HG03159 (cell line): ENCODE measurements around the gene GBF1.

Experiments used
- ATAC-seq: cut with Tn5 transposase; IDR thresholded peaks from one replicate; pipeline ENCODE4 v1.9.1; 2021; ENCODE audit warnings: mild to moderate bottlenecking, moderate library complexity; ENCODE audit not compliant: unreplicated experiment

The GBF1 gene

DNA sequence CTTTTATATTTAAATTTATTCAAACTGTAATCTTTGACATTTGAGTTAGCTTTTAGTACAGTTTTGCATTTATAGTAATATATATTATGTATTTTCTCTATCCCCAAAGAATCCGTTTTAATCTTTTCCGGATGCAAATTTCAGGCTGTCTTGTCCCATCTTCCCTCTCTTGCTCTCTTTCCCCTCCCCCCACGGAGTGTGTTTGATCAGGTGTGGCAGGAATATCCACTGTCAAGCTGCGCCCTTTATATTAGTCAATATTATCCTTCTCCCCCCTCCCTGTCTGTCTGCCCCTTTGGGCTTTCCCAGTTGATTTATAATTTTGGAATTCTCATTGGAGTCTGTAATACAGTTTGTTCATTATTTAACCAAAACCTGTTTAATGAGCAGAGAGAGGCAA lies 19.0 kb downstream of the GBF1 start:
- no peak for ATAC-seq

DNA sequence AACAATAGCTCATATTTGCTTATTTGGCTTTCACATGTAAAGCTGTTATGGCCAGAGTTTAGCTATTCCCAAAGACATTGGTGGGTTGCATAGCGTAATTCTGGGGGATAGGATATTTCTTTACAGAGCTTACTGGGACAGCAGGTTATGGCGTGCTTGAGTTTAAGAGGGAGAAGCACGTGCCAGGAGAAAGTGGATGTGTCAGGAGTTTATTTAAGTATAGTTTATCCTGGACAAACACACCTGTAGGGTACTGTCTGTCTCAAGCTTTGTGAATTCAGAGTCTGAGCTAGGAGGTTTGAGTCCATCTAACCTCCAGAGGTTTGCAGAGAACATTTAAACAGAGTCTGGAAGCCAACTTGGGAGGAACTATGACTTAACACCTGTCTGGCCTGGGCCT lies 21.3 kb downstream of the GBF1 start:
- no peak for ATAC-seq

DNA sequence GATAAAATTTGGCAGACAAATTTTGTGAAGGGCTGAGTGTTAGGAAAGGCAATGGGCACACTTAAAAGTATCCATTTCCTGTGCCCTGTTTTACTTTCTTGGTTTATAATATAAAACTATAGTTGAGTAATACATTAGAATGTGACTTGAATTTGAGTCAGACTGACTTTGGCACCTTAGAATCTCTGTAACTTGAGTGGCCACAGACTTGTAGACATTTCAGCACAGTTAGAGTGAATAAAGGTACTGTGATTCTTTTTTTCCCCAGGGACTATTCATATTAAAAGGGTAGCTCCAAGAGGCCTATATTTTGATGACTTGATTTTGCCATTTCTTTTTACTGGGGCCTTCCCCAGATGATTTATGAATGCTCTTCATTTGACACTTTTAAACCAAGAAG lies 22.4 kb downstream of the GBF1 start:
- ATAC-seq: no peak

DNA sequence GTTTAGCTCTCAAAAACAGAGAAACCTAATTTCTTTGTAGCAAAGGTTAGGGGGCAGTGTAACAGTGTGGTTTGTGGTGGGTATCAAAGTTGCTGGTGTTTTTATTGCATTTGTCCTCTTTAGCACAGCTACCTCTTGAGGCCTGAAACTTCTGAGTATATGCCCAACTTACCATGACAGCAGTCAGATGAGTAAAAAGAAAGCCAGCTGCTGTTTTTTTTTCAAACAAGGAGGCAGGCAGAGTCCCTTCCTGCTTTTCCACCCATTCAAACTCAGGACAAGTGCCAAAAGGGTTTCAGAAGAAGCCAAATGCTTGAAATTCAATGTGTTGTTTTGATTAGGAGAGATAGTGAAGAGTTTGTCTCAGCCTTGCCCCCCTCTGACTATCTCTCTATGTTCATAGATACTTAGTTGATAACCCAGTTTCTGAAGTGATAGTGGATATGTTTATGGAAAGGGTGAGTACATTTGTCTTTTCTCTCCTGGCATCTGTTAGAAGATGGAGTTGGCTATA lies 23.1 kb downstream of the GBF1 start:
- ATAC-seq: no peak

DNA sequence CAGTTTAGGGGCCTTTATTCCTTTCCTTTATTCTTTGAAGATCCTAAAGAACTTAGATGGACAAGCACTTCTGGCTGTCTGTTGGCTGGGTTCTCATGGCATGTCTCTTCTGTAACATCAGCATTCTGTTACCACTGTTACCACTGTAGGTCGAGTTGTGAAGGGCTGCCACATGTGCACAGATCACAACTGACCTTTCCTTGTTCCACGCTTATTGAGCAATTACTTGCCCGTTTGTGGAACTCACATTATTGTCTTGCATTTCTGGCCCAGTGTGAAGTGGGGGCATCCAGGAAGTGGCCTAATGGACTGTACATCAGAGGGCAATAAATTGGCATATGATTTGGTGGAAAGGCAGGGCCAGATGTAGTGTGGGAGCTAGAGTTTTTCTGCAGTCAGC lies 23.7 kb downstream of the GBF1 start:
- no peak for ATAC-seq

DNA sequence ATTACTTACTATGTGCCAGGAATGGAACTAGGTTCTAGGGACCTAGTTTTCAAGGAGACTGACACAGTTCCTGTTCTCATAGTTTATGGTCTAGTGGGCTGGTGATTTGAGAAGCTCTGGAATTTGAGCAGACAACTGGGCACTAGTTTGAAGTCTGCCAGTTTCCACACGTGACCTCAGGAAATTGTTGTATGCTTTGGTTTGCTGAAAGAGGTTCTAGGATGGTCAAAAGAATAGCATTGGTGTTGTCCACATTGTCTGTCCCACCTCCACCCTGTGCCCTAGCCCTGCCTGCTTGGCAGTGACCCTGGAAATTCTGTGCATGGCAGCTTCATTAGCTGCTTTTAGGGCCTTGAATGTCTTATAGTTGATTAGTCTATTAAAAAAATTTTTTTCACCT lies 28.7 kb downstream of the GBF1 start:
- ATAC-seq: no peak

DNA sequence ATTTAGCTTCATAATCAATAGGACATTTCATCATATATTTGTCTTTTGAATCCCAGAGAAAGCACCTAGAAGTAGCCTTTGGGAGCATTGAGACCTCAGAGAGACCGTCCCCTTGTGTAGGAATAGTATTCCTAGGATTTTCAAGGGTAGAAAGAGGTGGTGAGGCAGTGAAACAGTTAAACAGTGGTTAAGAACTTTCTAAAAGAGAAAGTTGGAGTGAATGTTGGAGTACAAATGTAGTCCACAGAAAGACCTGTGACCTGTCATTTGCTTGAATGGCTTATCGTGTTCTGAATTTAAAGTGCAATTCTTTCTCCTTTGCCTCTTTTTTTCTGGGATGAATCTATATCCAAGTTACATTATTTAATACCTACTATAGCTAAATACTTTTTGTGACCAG lies 30.0 kb downstream of the GBF1 start:
- ATAC-seq: no peak

DNA sequence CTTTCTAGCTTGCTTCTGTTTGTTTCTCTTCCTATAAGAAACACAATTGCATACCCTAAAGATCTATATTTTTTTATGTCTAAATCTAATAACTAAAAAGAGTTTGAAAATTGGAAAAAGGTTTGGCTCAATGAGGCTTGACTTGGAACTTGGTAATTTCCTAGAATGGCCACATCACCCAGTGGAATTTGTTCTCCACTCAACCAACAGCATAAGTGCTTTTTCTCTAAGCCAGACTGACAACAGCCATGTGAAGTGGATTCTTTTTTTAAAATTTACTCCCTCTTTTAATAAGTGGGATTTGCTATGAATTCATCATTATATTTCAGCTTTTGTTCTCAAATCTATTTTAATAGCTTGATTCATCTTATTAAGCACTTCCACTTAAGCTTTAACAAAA lies 33.8 kb downstream of the GBF1 start:
- no peak for ATAC-seq

DNA sequence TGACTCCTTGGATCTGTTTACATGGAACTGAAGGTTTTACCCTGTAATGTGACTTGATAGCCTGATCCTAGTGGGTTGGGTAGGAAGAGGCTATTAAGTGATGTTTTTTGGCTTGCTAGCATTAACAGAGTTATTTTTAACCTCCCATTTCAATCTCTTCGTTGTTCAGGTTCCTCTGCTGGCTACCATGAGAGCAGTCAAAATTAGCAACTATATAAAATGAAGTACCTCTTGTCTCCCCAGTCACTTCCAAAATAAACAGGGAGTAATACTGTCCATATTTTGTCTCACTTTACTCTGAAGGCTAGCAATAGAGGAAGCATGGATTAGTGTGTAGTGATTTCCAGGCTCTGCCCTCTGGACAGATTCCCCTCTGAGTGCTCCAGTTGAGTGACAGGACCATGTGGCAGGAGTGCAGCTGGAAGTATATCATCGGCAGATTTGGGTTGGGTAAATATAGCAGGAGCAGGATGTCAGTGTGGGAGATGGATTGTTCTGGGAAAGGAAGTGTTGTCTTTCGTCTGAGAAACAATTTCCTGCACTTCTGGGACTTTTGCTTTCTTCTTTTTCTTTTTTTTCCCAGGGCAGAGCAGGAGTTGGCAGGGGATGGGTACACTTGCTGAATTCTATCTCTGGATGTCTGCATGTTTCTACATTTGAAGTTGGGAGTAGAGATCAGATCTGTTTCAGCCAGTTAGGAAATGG lies 35.2 kb downstream of the GBF1 start:
- no peak for ATAC-seq

DNA sequence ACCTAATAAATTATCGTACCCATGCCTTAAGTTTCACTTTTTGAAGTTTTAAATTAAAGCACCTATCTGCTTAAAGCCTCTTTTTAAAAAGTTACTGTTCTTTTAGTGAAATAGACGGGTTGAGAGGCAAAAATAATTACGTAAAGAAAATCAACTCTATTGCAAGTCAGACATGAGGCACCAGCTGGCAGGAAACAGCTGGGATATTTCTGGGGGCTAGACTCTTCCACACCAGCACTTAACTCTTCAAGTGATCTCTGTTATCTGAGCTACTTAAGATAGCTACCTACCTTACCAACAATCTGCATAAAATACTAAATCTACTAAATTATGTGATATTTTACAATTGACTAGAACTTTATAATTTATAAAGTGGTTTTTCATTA lies 35.8 kb downstream of the GBF1 start:
- ATAC-seq: no peak

DNA sequence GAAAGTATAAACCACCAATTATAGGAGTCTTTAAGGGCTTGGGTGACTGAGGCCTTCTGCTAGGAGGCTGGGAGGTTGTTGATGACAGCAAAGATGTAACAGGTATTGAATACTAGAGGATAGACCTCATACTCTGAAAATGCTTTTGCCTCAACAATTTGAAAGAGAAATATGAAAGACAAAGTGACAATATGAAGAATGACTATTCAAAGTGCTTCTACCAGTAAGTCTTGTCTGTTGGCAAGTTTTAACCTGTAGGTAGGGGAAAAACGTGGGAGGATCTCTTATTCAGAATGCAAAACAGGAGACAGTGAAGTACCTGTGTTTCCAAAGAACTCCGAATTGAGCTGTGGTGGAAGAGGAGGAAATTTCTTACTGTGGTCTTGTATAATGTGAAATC lies 38.2 kb downstream of the GBF1 start:
- no peak for ATAC-seq

DNA sequence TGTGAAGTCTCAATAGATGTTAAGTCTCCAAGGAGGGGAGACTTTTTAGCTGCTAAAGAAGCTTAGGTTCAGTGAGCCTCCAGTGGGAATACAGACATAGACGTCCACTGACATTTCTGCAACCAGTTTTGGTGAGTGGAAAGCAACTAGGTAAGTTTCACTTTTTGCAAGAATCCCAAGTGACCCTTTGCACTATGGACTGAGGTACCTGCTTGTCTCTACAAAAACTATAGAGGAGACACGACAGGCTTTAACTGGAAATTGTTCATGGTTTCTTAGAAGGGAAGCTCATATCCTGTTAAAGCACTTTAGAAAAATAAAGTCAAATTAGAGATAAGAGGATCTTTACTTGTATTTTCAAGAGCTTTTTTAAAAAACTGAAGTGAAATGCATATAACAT lies 38.6 kb downstream of the GBF1 start:
- ATAC-seq: no peak

DNA sequence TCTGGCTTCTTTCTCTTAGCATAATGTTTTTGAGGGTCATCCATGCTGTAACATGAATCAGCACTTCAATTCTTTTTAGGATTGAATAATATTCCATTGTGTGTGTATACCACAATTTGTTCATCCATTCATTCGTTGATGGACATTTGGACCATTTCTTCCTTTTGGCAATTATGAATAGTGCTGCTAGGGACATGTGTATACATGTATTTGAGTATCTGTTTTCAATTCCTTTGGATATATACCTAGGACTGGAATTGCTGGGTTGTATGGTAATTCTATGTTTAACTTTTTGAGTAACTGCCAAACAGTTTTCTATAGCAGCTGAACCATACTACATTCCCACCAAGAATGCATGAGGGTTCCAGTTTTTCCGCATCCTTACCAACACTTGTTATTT lies 39.2 kb downstream of the GBF1 start:
- ATAC-seq: no peak

DNA sequence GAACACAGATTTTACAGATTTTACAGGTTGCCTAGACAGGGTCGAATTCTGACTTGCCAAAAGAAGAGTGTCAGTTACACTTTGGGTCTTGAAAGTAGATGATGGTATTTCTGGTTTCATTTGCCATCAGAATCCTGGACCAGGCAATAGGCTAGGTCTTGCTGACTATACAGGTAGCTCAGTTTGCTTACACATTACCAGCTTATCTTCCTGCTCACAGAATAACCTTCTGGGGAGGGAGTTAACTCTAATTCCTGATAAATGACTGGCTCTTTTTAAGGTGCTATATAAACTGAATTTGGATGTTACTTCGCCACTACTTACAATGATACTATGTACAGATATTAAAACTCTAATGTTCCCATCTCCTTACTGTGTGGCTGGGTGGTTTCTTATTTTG lies 39.8 kb downstream of the GBF1 start:
- no peak for ATAC-seq

DNA sequence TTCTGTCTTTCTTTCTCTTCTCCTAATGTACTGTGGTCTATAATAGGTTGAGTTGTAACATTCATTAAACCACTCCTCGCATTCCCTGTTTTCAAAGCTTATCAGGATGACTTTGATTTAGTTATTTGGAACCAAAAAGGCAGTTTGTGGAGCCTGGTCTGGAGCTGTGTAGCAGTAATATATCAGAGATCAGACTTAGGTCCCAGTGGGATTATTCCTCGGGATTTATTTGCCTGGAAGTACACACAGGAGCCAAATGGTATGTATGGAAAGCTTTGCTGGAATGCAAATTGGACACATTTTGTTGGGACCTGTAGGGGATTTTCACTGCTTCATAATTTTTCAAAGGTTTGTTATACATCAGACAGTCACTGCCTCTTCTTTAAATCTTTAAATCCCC lies 40.9 kb downstream of the GBF1 start:
- no peak for ATAC-seq

DNA sequence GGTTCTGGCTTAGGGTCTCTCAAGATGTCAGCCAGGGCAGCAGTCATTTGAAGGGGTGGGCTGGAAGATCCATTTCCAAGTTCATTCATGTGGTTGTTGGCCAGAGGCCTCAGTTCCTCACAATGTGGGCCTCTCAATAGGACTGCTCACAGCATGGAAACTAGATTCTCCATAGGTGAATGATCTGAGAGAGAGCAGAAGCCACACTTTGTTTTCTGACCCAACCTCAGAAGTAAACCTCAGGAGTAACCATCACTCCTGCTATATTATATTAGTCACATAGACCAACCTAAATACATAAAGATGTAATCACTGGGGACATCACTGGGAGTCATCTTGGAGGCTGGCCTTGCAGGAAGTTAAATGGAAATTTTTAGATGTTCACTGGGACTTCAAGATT lies 42.2 kb downstream of the GBF1 start:
- no peak for ATAC-seq

DNA sequence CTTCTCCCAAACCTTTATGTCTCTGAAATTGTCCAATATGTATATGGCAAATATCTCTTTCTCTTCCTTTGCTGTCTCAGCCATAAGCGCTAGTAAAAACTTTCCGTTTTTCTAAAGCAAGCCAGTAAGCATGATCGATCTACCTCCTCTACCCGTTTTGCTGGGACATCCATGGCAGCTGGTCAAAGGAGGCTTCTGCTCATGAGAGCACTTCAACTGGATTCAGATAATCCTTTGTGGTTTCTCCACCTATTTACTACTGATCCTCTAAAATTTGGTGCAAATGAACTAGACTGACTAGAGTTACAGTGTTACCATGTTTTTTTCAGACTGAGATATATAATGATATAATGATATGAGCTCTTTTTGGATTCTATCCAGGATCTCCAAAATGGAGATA lies 42.7 kb downstream of the GBF1 start:
- no peak for ATAC-seq

DNA sequence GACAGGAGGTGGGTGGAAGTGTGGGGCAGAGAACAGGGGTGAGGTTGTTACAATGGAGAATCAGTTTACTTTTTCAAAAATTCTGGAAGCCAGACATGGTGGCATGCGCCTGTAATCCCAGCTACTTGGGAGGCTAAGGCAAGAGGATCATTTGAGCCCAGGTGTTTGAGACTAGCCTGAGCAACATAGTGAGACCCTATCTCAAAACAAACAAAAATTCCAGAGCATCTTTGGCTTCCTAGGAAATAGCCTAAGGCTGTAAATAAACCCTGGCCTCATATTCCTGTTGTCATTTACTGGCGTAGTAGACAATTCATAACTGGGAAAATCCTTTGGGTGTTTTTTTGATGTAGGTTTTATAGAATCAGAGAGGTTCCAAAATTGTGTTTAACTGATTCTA lies 44.0 kb downstream of the GBF1 start:
- no peak for ATAC-seq

DNA sequence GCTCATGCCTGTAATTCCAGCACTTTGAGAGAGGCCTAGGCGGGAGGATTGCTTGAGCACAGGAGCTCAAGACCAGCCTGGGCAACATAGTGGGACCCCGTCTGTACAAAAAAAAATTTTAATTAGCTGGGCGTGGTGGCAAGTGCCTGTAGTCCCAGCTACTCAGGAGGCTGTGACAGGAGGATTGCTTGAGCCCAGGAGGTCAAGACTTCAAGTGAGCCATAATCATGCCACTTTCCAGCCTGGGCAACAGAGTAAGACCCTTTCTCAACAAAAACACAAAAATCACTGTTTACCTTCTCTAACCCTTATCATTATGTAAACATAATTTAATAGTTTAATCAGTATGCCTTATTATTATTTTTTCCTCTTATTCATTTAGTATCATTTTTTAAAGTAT lies 44.5 kb downstream of the GBF1 start:
- ATAC-seq: no peak

DNA sequence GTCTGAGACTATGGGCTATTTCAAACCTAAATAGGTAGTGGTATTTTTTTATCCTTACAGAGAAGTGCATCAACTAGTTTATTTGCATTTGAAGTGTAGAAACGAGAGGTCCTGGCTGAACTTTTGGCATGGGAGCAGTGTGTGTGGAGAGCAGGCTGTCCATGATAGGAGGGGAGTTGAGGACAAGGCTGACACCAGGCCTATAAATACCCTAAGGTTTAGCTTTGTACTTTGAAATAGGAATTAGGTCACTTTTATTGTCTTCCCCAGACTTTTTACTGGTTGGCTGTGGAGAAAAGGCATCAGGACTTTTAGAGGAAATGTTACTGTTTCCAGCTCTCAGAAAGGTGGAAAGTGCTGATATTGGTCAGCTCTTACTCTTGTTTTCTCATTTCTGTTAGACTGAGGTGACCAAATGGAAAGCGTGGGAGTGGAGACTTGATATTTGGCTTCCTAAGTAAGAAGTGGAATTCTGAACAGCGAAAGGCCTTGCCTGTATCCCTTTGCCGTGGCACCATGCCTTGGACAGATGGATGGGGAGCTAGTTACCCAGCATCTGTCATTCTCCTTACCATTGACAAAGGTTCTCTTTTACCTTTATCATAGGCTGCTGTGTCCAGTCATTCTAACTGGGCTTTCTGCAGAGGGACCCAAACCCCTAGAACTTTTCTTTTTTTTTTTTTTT lies 46.0 kb downstream of the GBF1 start:
- ATAC-seq: no peak

DNA sequence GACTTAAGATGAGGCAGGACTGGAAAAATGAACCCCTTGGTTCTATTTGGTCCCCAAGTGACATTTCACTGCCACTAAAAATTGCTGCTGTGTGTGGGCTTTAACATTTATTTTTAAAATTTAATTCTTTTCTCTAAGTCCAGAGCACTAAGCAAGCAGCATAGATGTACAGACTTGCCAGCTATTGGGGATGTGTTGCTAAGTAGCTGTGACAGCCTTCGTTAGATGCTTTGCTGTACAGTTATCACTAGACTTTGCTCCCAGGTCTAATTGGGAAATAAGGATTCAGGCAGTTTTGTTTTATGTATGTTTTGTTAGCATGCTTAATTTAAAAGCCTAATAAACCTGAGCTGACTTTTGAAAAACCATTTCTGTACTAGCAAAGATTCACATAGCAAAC lies 51.8 kb downstream of the GBF1 start:
- no peak for ATAC-seq

DNA sequence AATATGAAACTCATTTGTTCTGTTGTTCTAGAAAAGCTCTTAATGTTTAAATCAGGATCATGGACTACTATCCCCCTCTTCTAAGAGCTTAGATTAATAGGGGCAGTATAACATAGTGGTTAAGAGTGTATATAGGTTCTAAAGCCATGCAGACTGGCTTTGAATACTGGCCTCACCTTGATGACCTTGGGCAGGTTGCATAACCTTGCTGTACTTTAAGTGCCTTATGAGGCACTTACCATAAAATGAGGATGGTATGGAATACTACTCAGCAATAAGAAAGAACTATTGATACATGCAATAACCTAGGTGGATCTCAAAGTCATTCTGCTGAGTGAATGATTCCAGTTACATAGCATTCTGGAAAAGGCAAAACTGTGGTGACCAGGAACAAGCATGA lies 53.6 kb downstream of the GBF1 start:
- ATAC-seq: no peak

DNA sequence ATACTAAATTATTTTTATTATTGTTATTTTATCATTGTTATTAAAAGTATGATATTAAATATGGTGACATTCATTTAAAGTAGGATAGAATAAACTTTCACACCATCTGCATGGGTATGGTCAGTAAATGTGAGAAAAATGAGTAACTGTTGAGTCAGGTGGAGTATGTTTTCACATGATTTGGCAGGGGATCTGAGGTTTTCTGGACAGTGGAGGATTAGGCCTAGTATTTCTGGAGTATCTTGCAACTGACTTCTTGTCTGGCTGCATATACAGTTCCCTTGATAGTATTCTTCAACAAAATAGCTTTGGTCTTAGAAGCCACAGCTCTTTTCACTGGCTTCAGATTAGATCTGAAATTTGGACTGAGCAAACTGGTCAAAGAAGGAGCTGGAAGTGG lies 54.5 kb downstream of the GBF1 start:
- no peak for ATAC-seq
